DMS 273 (cell line): ENCODE measurements around the gene TRIM9.

ENCODE experiments used
- DNase-seq: peaks from one replicate; lab custom pipeline; 2025; ENCODE audit not compliant: unreplicated experiment; lab: John Stamatoyannopoulos, UW

TRIM9 gene

DNA sequence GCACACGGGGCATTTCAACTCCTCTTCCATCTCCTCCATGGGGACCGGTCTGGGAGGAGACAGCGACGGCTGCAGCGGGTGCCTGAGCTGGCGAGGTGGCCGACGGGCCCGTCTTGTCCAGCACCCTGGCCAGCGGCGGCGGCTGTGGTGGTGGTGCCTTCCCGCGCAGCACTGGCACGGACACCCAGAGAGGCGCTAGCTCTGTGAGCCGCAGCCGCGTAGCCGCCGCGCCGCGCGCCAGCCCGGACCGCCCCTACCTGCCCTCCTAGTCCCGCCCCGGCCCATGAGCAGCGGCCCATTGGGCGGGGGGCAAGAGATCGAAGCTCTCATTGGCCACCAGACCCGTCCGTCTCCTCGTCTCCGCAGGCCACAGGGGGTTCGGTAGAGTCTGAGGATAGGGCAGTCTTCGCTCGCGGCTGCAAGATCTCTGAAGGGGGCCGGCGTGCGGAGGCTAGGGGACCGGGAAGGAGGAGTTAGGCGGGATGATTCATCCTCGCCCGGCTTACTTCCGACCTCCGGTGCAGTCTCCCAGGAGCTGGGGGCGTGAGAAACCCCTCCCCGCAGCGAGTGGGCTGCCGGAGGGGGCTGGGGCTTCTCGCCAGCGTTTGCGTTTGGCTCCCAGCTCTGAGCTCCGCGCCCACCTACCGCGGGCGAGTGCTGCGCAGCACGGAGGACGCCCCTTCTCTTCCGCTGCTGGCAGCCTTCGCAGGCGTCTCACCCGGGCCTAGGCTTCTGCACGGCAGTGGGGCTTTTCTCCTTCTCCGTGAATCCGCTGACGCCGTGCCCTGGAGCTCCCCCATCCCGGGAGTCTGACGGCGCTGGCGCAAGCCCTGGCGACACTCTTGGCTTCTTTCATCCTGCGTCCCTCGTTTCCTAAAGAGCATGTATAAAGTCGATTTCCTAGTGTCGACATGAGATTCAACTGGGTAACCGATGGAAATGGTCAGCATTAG, at the start of gene TRIM9:
TSS of gene TRIM9 (minus strand) at position 205 of the 953 bp plus-strand sequence. CDS start at position 39, 166 bp downstream.
- peak; percentile 99 for DNase-seq

- no peak for DNase-seq
These were observed 46.0 kb upstream of the TRIM9 start for GRCh38 chr14:51140856-51141255.

GRCh38 chr14:51140338-51140737, 45.4 kb upstream of the TRIM9 start:
- no peak for DNase-seq

GRCh38 chr14:51139121-51139681, 44.3 kb upstream of the TRIM9 start:
- DNase-seq: peak; percentile 91

DNA sequence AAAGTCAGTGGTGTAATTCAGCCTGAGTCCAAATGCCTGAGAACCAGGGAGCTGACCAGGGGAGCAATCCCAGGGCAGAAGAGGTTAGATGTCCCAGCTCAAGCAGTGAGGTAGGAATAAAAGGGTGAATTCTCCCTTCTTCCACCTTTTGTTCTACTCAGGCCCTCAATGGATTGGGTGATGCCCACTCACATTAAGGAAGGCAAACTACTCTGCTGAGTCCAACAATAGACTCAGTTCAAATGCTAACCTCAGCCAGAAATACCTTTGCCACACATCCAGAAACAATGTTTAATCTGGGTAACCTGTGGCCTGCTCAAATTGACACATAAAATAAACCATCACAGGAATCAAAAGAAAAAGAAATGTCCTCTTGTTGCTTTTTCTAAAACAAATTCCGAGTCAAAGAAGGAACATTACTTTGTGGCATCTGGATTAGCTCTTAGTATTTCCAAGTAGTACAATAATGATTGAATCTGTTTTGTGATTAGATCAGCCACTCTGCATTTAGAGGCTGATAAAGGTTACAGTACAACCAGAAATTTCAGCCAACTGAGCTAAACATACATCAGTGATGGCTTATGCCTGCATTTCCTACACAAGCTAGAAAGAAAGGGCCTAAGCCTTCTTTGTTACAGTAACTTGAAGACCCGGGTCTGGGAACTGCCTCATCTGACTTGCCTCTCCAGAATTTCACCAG, 43.6 kb upstream of the TRIM9 start:
- no peak for DNase-seq

DNA sequence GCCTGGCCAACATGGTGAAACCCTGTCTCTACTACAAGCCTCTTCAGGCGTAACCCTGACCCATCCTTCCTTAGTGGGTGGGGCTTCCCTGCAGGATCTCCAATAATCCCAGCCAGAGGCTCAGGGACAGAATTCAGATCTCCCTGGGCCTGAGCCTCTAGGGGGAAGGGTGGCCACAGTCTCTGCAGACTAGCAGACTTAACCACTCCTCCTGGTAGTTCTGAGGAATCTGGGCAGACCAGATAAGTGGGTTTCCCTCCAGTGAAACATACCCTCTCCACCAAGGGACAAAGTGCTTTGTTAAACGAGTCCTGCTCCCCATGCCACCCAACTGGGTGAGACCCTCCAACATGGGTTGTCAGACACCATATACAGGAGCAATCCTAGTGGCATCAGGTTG, 36.6 kb upstream of the TRIM9 start:
- DNase-seq: no peak

DNA sequence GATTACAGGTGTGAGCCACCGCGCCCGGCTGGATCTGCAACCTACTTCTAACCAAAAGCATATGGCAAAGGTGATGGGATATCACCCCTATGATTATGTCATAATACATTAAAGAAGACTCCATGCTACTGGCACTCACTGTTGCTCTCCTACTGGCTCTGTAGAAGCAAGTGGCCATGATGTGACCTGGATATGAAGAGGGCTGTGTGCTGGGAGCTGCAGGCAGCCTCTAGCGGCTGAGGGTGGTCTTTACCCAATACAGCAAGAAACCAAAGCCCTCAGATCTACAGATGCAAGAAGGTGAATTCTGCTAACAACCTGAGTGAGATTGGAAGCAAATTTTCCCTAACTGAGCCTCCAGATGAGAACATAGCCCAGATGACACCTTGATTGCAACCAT, 34.2 kb upstream of the TRIM9 start:
- DNase-seq: no peak

DNA sequence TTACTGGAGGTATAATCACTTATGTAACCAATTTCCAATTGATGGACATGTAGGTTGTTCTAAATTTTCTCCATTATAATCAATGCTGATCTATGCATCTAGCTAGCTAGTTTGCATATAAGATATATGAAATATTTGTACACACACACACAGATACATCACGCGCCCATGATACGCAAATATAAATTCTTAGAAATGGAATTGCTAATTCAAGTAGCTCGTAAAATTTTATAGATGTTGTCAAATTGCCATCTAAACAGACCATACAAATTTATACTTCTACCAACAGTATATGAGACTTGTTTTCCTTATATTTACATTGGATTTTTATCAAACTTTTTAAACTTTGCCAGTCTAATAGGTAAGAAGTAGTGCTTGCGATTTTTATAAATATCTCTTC, 29.1 kb upstream of the TRIM9 start:
- DNase-seq: no peak

DNA sequence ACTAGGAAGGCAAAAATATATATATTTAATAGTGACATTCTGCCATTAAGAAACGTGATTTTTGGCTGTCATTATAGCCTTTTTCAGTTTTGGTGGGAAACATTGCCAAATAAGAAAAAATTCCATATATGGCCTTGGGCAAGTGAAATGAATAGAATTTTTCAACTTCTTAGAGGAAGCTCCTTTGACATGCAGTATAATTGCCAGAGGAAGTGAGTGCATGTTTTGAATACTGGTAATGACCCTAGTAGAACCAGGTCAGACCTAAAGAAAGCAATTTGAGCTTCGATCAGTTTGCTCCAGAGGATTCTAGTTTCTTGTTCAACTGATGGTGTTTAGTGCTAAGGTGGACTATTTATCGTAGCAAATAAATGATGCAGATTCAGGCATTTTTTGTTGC, 26.2 kb upstream of the TRIM9 start:
- DNase-seq: no peak

DNA sequence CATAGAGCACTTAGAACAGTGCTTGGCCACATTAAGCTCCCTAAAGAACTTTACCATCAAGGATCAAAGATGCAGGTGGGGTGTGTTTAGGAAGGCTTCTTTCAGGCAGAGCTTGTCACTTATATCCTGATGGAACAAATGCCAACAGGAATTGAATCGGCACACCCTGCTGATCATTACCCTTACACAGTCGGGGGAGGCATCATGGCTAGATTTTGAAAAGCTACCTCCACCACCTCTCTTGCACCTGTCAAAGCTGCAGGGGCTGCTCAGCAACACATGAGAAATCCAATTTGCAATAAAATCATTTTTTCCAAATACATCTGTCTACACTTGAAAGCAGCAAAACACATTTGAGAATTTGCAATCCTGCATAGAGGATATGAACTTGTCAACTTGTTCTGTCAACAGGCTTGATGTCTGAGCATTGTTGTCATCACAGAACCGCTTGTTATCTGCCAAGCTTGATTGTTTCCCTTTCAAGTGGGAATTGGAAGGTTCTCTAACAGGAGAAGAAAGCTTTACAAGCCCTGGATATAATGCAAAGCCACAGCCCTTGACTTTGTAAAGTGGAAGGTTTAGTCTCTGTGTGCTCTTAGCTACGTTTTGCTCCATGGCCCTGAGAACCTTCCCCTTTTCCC, 24.6 kb upstream of the TRIM9 start:
- DNase-seq: no peak

DNA sequence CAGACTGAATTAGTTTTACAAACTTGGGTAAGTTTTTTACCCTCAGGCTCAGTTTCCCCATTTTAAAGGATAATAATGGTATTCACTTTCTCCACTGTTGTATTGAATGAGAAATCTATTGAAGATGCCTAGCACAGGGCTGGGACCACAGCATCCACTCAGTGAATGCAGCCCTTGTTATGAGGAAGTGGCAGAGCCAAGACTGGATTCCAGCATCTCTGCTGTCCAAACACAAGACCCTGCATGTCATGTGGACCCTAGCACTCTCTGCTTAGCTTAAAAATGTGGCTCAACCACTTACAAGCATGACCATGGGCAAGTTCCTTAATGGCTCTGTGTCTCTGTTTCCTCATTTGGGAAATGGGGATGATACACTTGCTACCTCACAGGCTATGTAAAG, 24.1 kb upstream of the TRIM9 start:
- DNase-seq: no peak

DNA sequence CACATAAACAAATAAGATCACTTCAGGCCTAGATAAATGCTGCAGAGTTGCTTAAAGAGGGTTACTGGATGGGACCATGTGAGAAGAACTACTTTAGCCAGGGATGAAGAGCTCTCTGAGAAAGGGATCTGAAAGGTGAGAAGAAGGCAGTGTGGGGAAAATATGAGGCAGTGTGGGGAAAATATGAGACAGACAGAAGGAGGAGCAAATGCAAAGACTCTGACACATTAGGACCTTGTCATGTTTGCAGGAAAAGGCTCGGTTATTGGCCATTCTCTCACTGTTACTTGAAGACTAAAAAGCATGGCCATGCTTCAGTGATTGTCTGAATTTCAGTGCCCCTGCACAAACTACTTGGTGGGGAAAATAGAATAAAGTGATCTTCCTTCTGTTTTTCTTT, 22.7 kb upstream of the TRIM9 start:
- no peak for DNase-seq

DNA sequence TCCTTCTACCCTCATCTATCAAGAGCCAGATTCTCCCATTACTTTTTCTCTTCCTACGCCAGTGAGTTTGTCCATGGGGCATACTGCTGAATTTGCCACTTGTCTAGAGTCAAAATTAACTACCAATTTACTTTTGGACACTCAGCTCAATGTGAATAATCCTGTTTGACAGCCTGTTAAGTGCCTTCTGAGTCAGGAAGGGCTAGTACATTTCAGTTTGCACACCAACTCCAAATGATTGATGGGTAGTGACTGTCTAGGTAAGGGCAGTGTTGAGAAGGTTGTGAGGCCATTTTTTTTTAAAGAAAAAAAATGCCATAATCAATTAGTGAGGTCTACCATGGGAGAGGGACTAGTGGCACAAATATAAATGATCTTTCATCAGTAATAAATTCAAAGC, 21.8 kb upstream of the TRIM9 start:
- DNase-seq: no peak

GRCh38 chr14:51109651-51110050, 14.7 kb upstream of the TRIM9 start:
- DNase-seq: no peak

- DNase-seq: no peak
These were observed 12.9 kb upstream of the TRIM9 start for GRCh38 chr14:51107801-51108200.

GRCh38 chr14:51104467-51104866, 9.6 kb upstream of the TRIM9 start:
- no peak for DNase-seq

DNA sequence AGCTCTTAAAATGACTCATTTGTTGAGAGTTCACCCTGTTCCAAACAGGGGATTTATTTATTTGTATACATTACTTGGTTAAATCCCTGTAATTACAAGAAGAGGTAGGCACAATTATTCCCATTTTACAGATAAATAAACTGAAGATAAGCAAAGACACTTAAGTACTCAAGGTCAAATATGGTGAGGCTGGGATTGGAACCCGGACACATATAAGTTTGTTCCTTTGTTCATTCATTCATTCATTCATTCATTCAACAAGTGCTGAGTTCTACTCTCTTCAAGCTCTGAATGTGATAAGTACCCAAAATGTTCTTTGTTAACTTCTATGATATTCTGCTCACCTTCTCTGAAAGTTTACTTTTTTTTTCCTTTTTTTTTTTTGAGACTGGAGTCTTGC, 2.4 kb upstream of the TRIM9 start:
- no peak for DNase-seq

GRCh38 chr14:51096870-51097269, 2.0 kb upstream of the TRIM9 start:
- no peak for DNase-seq

- DNase-seq: peak; percentile 74
These were observed 1.2 kb upstream of the TRIM9 start for GRCh38 chr14:51095854-51096823.

DNA sequence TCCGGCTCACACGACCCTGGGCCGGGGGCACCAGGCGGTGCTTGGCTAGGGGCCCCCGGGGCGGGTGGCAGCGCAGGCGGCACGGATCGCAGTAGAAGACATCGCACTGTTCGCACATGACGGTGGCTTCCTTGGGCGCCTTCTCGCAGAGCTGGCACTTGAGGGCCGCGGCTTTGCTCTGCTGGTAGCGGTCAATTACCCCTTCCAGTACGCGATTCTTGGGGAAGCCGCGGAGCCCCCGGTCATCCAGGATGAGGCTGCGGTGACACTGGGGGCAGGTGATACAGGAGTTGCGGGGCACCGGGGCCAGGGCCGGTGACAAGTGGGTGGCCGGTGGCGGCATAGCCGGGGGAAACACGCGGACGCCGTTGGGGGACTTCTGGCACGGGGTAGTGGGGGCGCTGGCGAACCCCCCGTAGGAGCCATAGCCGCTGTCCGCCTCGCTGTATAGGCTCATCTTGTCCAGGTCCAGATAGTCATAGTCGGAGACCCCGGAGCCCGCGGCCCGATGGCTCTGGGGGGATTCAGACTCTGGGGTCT, 553 bp downstream of the TRIM9 start:
- peak; percentile 68 for DNase-seq
